Coronary artery (tissue), 2 donors: ENCODE results near the gene PITPNM3.

Experiments
- DNase-seq: peaks from one replicate; pipeline ENCODE4 v3.0.0-alpha.2; 2017; ENCODE audit warnings: low spot score
- H3K27ac ChIP-seq, 2 donors: fragments of 200-600 bp; sonication (generic); one replicate each; pipeline ENCODE4 v1.5.1; 2016 to 2019
- H3K4me3 ChIP-seq: fragments of 200-600 bp; sonication (generic); 2 replicates; pipeline ENCODE4 v1.5.1; 2016; ENCODE audit warnings: mild to moderate bottlenecking, moderate library complexity
- TF ChIP-seq, protein P1 (sequence below): fragments of 200-600 bp; sonication (generic); IDR thresholded peaks from one replicate; pipeline ENCODE4 v1.5.1; 2019; ENCODE audit warnings: antibody characterized with exemption

Gene PITPNM3

GRCh38 chr17:6429266-6429665, 127.1 kb downstream of the PITPNM3 start:
- TF ChIP-seq, protein P1, sequence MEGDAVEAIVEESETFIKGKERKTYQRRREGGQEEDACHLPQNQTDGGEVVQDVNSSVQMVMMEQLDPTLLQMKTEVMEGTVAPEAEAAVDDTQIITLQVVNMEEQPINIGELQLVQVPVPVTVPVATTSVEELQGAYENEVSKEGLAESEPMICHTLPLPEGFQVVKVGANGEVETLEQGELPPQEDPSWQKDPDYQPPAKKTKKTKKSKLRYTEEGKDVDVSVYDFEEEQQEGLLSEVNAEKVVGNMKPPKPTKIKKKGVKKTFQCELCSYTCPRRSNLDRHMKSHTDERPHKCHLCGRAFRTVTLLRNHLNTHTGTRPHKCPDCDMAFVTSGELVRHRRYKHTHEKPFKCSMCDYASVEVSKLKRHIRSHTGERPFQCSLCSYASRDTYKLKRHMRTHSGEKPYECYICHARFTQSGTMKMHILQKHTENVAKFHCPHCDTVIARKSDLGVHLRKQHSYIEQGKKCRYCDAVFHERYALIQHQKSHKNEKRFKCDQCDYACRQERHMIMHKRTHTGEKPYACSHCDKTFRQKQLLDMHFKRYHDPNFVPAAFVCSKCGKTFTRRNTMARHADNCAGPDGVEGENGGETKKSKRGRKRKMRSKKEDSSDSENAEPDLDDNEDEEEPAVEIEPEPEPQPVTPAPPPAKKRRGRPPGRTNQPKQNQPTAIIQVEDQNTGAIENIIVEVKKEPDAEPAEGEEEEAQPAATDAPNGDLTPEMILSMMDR = no peak
- Histone ChIP-seq H3K27ac (no peak overlapping the region), H3K4me3 (no peak overlapping the region)
- no peak for DNase-seq

GRCh38 chr17:6428207-6428965, 128.0 kb downstream of the PITPNM3 start:
- TF ChIP-seq, protein P1 = no peak
- DNase-seq = no peak
- H3K27ac ChIP-seq = no peak overlapping the region
- H3K4me3 ChIP-seq = no peak overlapping the region

GRCh38 chr17:6427279-6427781, 129.0 kb downstream of the PITPNM3 start:
- Histone ChIP-seq H3K27ac (no peak overlapping the region), H3K4me3 (no peak overlapping the region)
- DNase-seq = no peak
- TF ChIP-seq, protein P1 = no peak

DNA sequence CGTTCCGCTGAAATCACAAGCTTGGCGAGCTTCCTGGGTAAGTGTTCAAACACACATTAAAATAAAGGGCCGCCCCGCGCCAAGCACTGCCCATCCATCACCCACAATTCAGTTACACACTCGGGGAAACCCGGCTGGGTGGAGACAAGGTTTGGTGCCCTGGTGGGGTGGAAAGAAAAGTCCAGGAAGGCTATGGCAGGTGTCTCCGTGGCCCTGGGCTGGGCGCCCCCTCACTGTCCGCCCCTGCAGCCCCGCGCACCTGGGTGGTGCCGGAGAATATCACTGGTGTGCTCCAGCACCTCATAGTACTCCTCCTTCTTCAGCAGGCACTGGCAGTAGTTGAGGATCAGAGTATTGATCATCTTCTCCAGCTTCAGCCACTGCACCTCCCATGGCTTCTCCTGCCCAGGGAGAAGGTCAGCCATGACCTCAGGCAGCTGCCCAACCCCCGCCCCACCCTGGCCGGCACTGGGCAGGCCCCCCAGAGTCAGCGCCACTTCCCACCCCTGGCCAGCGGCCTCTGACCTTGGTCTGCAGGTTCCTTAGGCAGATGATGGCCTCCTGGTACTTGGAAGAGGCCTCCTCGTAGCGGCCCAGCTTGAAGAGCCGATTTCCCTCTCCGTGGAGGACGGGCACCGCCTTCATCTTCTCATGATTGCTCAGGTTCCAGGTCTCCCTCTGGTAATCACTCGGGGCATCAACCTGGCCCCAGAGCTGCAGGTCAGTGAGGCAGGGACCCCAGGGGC, 129.8 kb downstream of the PITPNM3 start:
- H3K4me3 ChIP-seq = no peak overlapping the region
- DNase-seq = no peak
- TF ChIP-seq, protein P1 = no peak
- H3K27ac ChIP-seq = no peak overlapping the region

DNA sequence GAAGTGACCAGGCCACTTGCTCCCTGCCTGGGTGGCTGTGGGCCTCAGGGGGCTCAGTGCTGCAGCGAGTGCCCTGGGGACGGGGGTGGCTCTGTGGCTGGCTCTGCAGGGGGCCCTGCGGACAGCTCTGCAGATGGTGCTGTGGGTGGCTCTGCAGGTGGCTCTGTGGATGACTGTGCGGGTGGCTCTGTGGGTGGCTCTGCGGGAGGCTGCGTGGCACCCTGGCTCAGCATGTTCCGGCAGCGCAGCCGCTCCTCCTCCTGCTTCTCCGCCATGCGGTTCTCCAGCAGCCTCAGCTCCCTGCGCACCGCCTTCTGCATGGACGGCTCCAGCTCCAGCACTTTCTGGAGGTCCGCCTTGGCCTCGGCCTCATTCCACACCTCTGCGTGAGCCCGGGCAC, 130.9 kb downstream of the PITPNM3 start:
- TF ChIP-seq, protein P1 = no peak
- DNase-seq = no peak
- Histone ChIP-seq H3K27ac (no peak overlapping the region), H3K4me3 (no peak overlapping the region)

GRCh38 chr17:6423931-6424330, 132.4 kb downstream of the PITPNM3 start:
- no peak for DNase-seq
- no peak overlapping the region for H3K4me3 ChIP-seq
- TF ChIP-seq, protein P1 = no peak
- no peak overlapping the region for H3K27ac ChIP-seq
